A673 (cell line): ENCODE measurements around the gene ZNF555.

ENCODE experiments used
- CTCF ChIP-seq: fragments of 300-800, 200-600 bp; sonication (generic); conservative IDR thresholded peaks from 2 replicates; pipeline ENCODE4 v1.5.1; 2017; ENCODE audit warnings: low read depth, mild to moderate bottlenecking, antibody characterized with exemption, low read length, moderate library complexity, mixed read lengths
- EZH2 ChIP-seq: fragments of 200-600 bp; sonication (generic); IDR thresholded peaks from 2 replicates; pipeline ENCODE4 v1.6.1; 2017; ENCODE audit warnings: borderline replicate concordance, low read depth, mild to moderate bottlenecking, mixed read lengths, antibody characterized with exemption, low read length; ENCODE audit not compliant: poor library complexity, severe bottlenecking

DNA sequence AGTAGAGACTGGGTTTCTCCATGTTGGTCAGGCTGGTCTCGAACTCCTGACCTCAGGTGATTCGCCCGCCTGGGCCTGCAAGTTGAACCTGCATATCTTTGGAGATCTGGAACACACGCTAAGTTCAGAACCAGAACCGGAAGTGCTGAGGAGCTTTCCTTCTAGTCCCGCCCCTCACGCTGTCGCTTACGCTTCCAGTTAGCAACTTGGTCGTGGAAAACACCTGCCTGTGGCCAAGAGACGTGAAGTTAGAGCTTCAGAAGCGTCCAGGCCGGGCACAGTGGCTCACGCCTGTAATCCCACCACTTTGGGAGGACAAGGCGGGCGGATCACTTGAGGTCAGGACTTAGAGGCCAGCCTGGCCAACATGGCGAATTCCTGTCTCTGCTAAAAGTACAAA lies 44.5 kb downstream of the ZNF555 start:
- no peak for TF ChIP-seq CTCF
- TF ChIP-seq EZH2: no peak
